ENCODE results near the gene CRTC3.

Gene CRTC3

DNA sequence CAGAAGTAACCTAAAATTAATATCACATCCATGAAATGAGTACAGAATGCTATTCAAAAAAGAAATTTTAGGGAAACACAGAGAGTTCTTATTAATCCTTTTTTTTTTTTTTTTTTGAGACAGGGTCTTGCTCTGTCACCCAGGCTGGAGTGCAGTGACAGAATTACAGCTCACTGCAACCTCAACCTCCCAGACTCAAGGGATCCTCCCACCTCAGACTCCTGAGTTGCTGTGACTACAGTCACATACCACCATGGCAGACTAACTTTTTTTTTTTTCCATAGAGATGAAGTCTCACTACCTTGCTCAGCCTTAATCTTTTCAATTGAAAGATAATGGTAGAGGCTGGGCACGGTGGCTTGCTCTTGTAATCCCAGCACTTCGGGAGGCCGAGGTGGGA lies 6.3 kb upstream of the CRTC3 start:
- no peak for DNase-seq (ENCODE audit: low read depth)

GRCh38 chr15:90524018-90524803 lies 5.5 kb upstream of the CRTC3 start:
- DNase-seq (ENCODE audit: low read depth): peak; percentile 48

GRCh38 chr15:90529011-90529370 lies 732 bp upstream of the CRTC3 start:
- no peak for DNase-seq (ENCODE audit: low read depth)

- peak; percentile 55 for DNase-seq (ENCODE audit: low read depth)
Observed at GRCh38 chr15:90530250-90531051, 728 bp downstream of the CRTC3 start.

DNA sequence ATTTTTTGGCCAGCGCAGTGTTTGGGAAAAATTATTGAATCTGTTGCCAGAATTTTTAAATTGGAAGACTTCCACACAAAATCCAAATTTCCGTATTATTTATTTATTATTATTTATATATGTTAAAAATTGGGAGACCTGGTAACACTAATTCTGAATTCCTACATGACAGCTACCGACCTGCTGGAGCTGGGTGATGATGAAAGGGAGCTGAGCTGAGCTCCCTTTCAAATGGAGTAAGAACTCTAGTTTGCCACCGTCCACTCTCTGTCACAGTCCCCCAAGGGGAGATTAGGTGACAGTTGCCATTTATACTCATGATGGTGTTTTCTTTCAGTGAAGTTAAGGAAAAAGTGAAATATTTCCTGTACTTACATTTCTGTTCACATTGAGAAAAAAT lies 1.4 kb downstream of the CRTC3 start:
- no peak for DNase-seq (ENCODE audit: low read depth)

DNA sequence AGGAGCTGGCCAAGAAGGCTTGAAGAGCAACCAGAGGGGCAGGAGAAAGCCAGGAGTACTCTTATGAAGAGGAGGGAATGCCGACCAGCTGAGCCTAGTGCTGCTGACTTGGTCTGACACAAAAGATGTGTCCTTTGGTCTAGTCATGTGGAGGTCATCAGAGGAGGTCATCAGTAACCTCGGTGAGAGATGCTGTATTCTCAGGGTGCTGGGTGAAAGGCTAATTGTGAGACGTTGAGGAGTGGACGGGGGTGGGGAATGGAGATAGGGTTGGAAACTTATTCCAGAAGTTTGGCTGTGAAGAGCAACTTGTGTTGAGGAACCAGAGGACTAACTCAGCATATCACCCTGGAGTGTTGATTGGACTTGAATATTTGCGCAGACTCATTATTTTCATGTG lies 5.5 kb downstream of the CRTC3 start:
- no peak for DNase-seq (ENCODE audit: low read depth)

GRCh38 chr15:90539789-90540188 lies 10.1 kb downstream of the CRTC3 start:
- no peak for DNase-seq (ENCODE audit: low read depth)

- DNase-seq (ENCODE audit: low read depth): no peak
Observed at GRCh38 chr15:90540768-90541167, 11.0 kb downstream of the CRTC3 start.

DNA sequence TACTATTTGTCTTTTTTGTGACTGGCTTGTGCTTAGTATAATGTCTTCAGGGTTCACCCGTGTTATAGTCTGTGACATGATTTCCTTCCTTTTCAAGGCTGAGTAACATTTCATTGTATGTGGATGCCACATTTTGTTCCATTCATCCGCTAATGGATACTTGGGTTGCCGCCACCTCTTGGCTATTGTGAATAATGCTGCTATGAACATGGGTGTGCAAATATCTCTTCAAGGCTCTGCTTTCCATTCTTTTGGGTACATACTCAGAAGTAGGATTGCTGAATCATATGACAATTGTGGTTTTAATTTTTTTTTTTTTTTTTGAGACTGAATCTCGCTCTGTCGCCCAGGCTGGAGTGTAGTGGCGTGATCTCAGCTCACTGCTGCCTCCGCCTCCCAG lies 15.4 kb downstream of the CRTC3 start:
- DNase-seq (ENCODE audit: low read depth): peak; percentile 24

DNA sequence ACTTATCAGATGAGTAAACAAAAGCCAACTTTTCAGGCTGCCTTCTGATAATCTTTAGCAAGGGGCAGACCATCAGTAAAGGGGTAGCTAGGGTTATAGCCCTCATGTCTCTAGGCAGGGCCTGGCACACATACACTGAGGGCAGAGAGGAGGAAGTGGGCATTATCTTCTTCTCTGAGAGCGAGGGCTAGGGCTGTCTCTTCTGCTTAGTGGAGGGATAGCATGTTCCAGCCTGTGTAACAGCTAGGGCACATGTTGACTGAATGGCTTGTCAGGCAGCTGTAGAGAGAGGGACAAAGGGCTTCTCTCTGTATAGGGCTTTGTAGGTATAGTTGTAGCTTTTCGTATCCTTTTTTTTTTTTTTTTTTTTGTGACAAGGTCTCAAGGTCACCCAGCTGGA lies 17.8 kb downstream of the CRTC3 start:
- no peak for DNase-seq (ENCODE audit: low read depth)

- DNase-seq (ENCODE audit: low read depth): peak; percentile 36
Observed at GRCh38 chr15:90550919-90551318, 21.2 kb downstream of the CRTC3 start.

DNA sequence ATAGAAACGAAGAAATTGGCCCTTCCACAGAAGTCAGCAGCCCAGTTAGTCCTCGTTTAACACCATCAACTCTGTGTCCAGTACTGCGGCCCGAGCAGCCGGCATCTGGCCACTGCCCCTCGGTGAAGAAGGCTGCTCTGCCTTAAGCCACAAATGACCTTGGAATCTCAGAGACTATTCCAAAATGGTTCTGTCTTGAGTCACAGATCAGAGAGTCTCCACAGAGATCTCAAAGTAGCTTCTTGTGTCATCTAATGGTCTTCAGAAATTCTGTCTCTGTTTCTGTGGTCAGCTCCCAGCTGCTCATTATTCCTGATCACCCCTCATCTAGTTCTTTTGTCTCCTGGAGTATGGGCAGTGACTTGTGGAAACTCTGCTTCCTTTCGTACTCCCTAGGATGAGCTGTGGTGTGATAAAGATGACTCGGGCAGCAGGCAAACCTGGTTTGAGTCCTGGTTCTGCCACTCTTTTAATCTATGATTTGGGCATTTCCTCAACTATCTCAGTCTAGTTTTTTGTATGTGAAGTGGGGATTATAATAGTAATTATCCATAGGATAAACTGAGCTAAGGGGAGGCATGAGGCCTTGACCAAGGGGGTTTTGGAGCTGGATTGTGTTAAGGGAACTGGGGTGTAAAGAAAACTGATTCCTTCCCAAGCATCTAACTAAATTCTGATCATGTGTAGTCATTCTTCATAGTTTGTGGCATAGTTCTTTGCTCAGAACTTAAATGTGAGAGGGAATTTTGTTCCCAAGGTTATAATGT lies 22.6 kb downstream of the CRTC3 start:
- peak; percentile 91 for DNase-seq (ENCODE audit: low read depth)

DNA sequence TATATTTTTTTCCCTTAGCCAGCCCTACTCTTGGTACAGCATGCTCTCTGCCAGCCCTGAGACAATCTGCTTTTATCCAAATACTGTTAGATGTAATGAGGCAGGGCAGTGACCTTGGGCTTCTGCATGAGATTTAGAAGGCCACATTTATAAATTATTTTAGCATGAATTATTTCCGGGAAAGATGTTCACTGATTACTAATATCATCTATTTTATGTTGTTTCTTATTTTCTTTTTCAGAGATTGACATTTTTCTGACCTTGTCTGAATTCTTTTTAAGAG lies 23.1 kb downstream of the CRTC3 start:
- DNase-seq (ENCODE audit: low read depth): no peak

GRCh38 chr15:90553248-90553745 lies 23.6 kb downstream of the CRTC3 start:
- peak; percentile 61 for DNase-seq (ENCODE audit: low read depth)

DNA sequence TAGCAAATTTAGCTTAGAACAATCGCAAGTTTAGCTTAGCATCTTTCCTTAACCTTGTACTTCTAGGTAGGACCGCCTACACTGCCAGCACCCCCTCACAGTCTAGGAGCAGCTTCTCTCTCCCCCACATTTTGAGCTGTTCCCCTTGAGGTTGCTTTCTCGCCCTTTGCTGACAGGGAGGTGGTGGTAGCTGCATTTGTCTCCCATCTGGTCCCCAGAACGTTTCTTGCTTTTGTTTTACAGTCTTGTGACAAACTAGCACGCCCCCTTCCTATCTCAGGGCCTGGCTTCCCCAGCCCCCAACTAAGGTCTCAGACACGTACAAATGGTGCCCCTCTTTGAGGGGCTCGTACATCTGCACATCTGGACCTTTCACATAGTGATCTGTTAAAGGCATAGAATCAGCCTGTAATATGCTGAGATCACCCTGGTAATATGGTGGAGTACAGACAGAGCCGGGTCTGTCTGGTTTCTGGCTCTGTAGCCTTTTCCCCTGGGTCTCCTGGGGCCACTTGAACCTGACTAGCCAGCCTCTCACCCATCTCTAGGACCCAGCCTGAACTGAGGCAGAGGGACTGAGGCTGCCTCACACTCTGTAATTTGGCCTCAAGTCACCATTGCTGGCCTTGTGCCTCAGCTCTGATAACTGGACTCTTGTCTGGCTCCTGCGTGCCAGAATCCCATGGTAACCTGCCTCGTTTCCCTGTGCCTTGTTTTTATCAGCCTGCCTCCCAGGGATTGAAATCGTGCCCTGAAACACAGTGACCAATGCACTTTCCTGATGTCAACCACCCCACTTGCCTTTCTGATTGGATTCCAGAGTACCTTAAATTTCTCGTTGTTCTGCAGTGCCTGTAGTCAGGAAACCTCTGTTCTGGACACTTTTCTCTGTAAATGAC lies 27.7 kb downstream of the CRTC3 start:
- no peak for DNase-seq (ENCODE audit: low read depth)

DNA sequence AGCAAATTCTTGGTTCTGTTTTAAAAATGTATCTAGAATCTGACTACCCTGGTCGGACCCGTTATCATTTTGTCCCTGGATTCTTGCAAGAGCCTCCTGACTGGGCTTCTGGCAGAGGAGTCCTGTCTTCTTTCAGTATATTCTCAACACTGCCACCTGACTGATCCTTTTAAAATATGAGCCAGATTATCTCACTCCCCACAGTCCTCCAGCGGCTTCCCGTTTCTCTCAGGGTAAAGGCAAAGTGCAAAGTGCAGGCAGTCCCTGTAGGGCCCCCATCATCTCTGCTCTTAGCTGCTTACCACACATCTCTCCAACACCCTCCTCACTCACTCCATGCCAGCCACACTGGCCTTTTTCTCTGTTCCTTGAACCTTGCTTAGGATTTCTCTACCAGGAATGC lies 28.4 kb downstream of the CRTC3 start:
- DNase-seq (ENCODE audit: low read depth): no peak

GRCh38 chr15:90559119-90559518 lies 29.4 kb downstream of the CRTC3 start:
- DNase-seq (ENCODE audit: low read depth): no peak

- peak; percentile 90 for DNase-seq (ENCODE audit: low read depth)
Observed at GRCh38 chr15:90560229-90560776, 30.6 kb downstream of the CRTC3 start.

DNA sequence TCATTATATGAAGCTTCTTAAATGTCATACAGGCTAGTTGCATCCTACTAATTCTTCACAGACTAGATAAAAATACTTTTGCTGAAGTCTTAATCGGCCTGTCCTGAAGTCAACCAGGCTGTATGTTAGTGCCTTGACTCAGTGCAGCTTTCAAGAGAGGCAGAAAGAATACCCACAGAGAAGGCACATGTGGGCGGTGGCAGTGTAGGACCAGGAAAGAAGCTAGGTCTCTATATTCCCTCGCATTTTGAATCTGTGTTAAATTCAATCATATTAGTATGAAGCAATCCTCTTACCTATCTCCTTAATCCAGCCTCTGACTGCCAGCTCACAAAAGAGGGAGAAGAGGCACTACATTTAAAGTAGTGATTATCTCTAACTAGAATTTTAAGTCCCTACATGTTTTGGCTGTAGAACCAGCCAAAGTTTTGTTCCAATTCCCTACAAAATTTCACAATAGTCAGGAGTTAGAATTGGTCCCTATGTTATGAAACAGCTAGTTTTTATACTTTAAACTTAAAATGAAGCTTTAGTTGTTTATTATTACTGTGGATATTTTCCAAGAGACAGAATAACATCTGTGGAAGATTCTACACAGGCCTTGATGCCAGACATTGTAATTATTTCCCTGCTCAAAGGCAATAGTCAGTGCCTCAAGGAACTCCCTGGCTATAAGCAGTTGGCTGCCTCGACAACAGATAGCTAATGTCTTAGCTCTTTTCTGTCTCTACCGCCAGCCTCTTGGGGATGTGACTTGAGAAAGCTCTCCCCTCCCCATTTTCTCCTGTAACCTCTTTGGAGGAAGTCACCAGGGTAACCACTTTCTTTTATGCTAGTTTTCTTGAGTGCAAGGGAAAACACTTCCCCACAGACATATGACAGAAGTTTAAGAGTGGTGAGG lies 31.9 kb downstream of the CRTC3 start:
- no peak for DNase-seq (ENCODE audit: low read depth)

DNA sequence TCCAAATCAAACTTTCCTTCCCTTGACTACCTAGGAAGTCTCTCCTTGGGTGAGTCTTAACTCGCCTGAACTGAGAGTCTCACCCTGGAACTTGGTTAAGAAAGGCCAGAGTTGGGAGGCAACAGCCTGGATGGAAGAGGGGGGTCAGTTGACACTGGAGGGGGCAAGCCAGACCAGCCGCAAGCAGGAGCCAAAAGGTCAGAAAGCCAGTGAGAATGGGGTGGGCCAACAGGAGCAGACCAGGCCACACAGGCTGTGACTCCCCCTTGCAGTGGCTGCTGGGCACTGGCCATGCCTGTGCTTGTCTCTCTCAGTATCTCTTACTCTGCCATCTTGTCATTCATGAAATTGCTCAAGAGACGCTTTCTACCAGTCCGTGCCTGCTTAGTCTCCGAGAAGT lies 32.9 kb downstream of the CRTC3 start:
- no peak for DNase-seq (ENCODE audit: low read depth)

Data from ELR (cell line).